Activated gamma-delta T cell (primary cell): ENCODE results near the gene AHRR.
"Not testable (repeated sequence)": the region's sequence is repeated elsewhere in the genome, so short reads cannot be mapped to it uniquely, and the experiment has no call there.

ENCODE experiments used
- DNase-seq: peaks from one replicate; lab custom pipeline; 2025; lab: John Stamatoyannopoulos, UW

Gene AHRR

GRCh38 chr5:378301-378891 is 56.9 kb downstream of the AHRR start:
- no peak for DNase-seq

GRCh38 chr5:378976-379742 is 57.6 kb downstream of the AHRR start:
- no peak for DNase-seq

- DNase-seq, result no peak
These were observed 59.3 kb downstream of the AHRR start for GRCh38 chr5:380701-381309.

- no peak for DNase-seq
These were observed 61.6 kb downstream of the AHRR start for GRCh38 chr5:383066-383465.

- DNase-seq, result no peak
These were observed 62.1 kb downstream of the AHRR start for GRCh38 chr5:383621-384020.

GRCh38 chr5:384576-384975 is 63.1 kb downstream of the AHRR start:
- not testable (repeated sequence) for DNase-seq

GRCh38 chr5:385321-385720 is 63.8 kb downstream of the AHRR start:
- no peak for DNase-seq

- DNase-seq, result no peak
These were observed 65.2 kb downstream of the AHRR start for GRCh38 chr5:386432-387341.

- DNase-seq, result no peak
These were observed 66.2 kb downstream of the AHRR start for GRCh38 chr5:387491-388265.

GRCh38 chr5:388266-389196 is 67.0 kb downstream of the AHRR start:
- no peak for DNase-seq

GRCh38 chr5:389197-389821 is 67.8 kb downstream of the AHRR start:
- DNase-seq, result no peak

- no peak for DNase-seq
These were observed 68.5 kb downstream of the AHRR start for GRCh38 chr5:389891-390622.

GRCh38 chr5:390623-391491 is 69.3 kb downstream of the AHRR start:
- no peak for DNase-seq

GRCh38 chr5:392431-392988 is 71.0 kb downstream of the AHRR start:
- no peak for DNase-seq

GRCh38 chr5:393846-394275 is 72.3 kb downstream of the AHRR start:
- no peak for DNase-seq

- DNase-seq, result no peak
These were observed 73.2 kb downstream of the AHRR start for GRCh38 chr5:394671-395155.

- DNase-seq, result no peak
These were observed 73.8 kb downstream of the AHRR start for GRCh38 chr5:395156-395920.
